SJSA1 (cell line): ENCODE data around the gene TMEM220. TPM values are rescaled to one million over a fixed set of nuclear protein-coding genes. Genes with fewer than 3 reads are reported as not detected.
"Not testable (repeated sequence)": the region's sequence is repeated elsewhere in the genome, so short reads cannot be mapped to it uniquely, and the experiment has no call there.

ENCODE experiments used
- DNase-seq, 2 experiments: peaks; one replicate each; pipeline ENCODE4 v3.0.0-alpha.2; 2015 to 2020; ENCODE audit warnings: low spot score in 2 of 2, low read depth in 1 of 2
- H3K27ac ChIP-seq: fragments of 250-450 bp; sonication (Bioruptor Pico); 2 replicates; pipeline ENCODE4 v1.5.1; 2020; ENCODE audit warnings: mild to moderate bottlenecking, moderate library complexity
- H3K27me3 ChIP-seq: fragments of 250-450 bp; sonication (Bioruptor Pico); replicated peaks from 2 replicates; pipeline ENCODE4 v1.5.1; 2020; ENCODE audit warnings: mild to moderate bottlenecking, moderate library complexity
- H3K36me3 ChIP-seq: fragments of 250-450 bp; sonication (Bioruptor Pico); 2 replicates; pipeline ENCODE4 v1.5.1; 2020; ENCODE audit warnings: mild to moderate bottlenecking
- H3K4me1 ChIP-seq: fragments of 250-450 bp; sonication (Bioruptor Pico); replicated peaks from 2 replicates; pipeline ENCODE4 v1.6.1; 2021; ENCODE audit warnings: mild to moderate bottlenecking
- H3K4me3 ChIP-seq: fragments of 250-450 bp; sonication (Bioruptor Pico); 2 replicates; pipeline ENCODE4 v1.5.1; 2020; ENCODE audit warnings: mild to moderate bottlenecking
- H3K9me3 ChIP-seq: fragments of 250-450 bp; sonication (Bioruptor Pico); replicated peaks from 2 replicates; pipeline ENCODE4 v1.5.1; 2020; ENCODE audit warnings: mild to moderate bottlenecking
- total RNA-seq: library from RNA; depleted of rRNA; stranded (reverse); fragments of >200 nt; shearing (Covaris generic); gene quantifications from 2 replicates; pipeline ENCODE4 v1.2.3, GENCODE V29; 2014

TMEM220 gene
- total RNA-seq, 1 experiment from 2014 or later: 2.8 TPM

DNA sequence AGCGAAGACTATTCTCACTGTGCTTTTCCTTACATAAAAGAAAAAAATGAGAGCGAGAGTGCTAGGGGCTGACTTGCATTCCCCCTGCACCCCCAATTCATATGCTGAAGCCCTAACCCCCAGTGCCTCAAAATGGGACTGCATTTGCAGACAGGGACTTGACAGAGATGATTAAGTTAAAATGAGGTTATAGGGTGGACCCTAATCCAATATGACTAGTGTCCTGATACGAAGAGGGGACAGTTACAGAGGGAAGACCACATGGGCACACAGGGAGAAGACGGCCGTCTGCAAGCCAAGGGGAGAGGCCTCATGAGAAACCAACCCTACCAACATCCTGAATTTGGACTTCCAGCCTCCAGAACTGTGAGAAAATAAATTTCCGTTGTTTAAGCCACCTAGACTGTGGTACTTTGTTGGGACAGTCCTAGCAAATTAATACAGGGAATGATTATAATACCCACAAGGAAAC is 1.6 kb upstream of the TMEM220 start:
- H3K27me3 ChIP-seq: no peaks in the 10 kb centered on the region
- no peak for DNase-seq
- no peak overlapping the region for H3K27ac ChIP-seq
- no peaks in the 10 kb centered on the region for H3K9me3 ChIP-seq
- H3K36me3 ChIP-seq: peaks cover 5% of the 10 kb centered on the region
- H3K4me1 ChIP-seq: peaks cover 4% of the 10 kb centered on the region; the same call in 1 of the 2 replicates
- no peak overlapping the region for H3K4me3 ChIP-seq

DNA sequence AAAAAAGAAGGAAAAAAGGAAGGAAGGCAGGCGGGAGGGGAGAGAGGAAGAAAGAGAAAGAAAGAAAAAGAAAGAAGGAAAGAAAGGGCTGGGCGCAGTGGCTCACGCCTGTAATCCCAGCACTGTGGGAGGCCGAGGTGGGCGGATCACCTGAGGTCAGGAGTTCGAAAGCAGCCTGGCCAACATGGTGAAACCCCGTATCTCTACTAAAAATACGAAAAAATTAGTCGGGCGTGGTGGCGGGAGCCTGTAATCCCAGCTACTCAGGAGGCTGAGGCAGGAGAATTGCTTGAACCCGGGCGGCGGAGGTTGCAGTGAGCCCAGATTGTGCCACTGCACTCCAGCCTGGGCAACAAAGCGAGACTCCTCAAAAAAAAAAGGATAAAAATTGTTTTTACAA is 424 bp upstream of the TMEM220 start:
- H3K4me1 ChIP-seq, H3K9me3 ChIP-seq, DNase-seq, H3K27me3 ChIP-seq: not testable (repeated sequence)
- Histone ChIP-seq H3K36me3 (peaks cover 13% of the 10 kb centered on the region), H3K27ac (peak overlapping the region; percentile 91), H3K4me3 (peak overlapping the region; percentile 78)

DNA sequence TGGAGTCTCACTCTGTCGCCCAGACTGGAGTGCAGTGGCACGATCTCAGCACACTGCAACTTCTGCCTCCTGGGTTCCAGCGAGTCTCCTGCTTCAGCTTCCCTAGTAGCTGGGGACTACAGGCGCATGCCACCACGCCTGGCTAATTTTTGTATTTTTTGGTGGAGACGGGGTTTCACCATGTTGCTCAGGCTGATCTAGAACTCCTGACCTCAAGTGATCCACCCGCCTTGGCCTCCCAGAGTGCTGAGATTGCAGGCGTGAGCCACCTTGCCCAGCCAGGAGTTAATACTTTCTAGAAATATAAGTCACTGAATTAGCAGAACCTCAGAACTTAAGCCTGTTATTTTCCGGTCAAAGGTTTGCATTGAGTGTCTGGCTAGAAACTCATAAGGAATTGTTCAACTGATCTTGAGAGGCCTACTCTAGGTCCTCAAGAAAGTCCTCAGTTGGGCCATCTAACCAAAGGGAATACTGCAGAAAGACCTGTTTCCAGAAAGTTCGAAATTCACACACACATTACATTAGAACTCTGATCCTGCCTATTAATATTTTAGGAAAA is 1.4 kb downstream of the TMEM220 start:
- no peaks in the 10 kb centered on the region for H3K27me3 ChIP-seq
- no peaks in the 10 kb centered on the region for H3K9me3 ChIP-seq
- no peak overlapping the region for H3K4me3 ChIP-seq
- DNase-seq: no peak
- H3K36me3 ChIP-seq: peaks cover 18% of the 10 kb centered on the region
- 0 out of 2 replicates have a peak overlapping the region, but pooled peaks have one; percentile 91 for H3K27ac ChIP-seq
- peaks cover 4% of the 10 kb centered on the region; the same call in 1 of the 2 replicates for H3K4me1 ChIP-seq

DNA sequence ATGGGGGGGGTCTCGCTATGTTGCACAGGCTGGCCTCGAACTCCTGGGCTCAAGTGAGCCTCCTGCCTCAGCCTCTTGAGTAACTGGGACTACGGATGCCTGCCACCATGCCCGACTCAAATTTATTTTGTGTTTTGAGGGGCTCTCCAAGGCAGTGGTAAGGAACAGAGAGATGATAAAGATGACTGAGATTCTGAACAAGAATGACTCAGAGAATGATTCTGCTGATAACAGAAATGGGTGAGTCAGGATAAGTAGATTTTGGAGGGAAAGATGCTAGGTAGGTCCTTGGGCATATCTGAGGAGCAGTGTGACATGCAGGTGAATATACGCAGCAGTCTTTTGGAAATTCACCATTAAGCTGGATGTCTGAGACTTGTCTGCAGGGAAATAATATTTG is 2.6 kb downstream of the TMEM220 start:
- Histone ChIP-seq H3K36me3 (peaks cover 22% of the 10 kb centered on the region), H3K27me3 (no peaks in the 10 kb centered on the region), H3K9me3 (no peaks in the 10 kb centered on the region), H3K4me3 (no peak overlapping the region), H3K4me1 (peaks cover 4% of the 10 kb centered on the region; the same call in 1 of the 2 replicates), H3K27ac (no peak overlapping the region)
- DNase-seq: no peak

DNA sequence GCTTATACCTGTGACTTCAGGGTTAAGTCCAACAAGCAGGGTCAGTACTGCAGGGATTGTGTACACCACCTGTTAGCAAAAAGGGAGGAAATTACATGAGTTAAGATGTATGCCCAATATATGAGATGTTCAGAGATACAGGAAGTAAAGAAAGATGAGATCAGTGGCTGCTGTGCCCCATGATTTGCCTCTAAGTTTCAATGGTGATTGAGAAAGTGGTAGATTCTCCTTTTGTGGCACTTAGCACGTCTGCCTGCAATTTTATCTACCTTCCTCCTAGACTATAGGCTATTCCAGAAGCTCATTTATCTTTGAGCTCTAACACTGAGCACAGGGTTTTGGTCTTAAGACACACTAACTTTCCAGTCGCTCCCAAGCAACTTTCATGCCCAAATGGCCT is 3.6 kb downstream of the TMEM220 start:
- Histone ChIP-seq H3K27ac (no peak overlapping the region), H3K36me3 (peaks cover 22% of the 10 kb centered on the region), H3K27me3 (no peaks in the 10 kb centered on the region), H3K4me1 (peaks cover 4% of the 10 kb centered on the region; the same call in 1 of the 2 replicates), H3K4me3 (no peak overlapping the region), H3K9me3 (no peaks in the 10 kb centered on the region)
- DNase-seq: no peak

DNA sequence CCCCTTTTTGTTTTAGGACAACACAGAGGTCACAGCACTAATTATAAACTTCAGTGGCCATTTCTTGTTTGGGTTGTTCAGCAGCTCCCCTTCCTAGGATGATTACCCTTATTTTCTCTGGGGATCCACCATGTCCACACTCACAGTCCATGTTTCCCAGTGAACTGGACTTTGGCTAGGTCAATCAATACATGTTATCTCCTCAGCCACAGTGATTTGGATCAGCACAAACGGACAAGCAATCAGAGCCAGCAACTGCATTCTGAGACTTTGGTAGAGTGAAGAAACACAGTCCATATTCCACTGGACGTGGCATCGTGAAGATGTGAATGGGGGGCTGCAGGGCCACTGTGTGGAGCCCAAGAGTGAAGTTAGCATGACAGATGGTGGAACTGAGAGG is 4.6 kb downstream of the TMEM220 start:
- H3K27me3 ChIP-seq: no peaks in the 10 kb centered on the region
- DNase-seq: no peak
- peaks cover 23% of the 10 kb centered on the region for H3K36me3 ChIP-seq
- no peak overlapping the region for H3K4me3 ChIP-seq
- no peaks in the 10 kb centered on the region for H3K9me3 ChIP-seq
- no peak overlapping the region for H3K27ac ChIP-seq
- peaks cover 4% of the 10 kb centered on the region; the same call in 1 of the 2 replicates for H3K4me1 ChIP-seq

DNA sequence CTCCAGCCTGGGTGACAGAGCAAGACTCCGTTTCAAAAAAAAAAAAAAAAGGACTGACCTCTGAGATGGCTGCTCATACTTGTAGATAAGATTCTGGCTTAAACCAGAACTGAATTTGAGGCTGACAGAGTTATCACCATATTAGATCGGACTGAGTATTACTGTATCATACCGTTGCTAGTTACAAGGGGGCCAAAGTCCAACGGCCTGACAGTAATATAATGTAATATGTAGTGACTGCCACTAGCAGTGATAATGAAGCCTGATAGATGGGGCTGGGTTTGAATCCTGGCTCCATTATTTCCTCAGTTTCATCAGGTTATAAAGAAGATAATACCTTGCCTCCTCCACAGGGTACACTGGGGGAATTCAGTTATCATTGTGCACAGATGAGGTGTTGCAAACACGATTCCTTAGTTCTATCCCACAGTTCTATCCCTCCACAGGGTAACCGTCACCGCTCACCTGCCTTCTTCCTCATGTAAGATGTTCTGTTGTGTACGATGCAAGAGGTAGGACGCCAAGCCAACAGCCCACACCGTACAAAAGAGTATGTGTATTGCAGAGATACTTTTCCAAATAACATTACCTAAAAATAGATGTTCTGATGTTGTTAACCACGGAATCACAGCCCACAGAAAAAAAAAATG is 5.2 kb downstream of the TMEM220 start:
- H3K4me3 ChIP-seq: no peak overlapping the region
- H3K9me3 ChIP-seq: no peaks in the 10 kb centered on the region
- no peak for DNase-seq
- no peaks in the 10 kb centered on the region for H3K27me3 ChIP-seq
- peaks cover 27% of the 10 kb centered on the region for H3K36me3 ChIP-seq
- H3K4me1 ChIP-seq: peaks cover 4% of the 10 kb centered on the region; the same call in 1 of the 2 replicates
- H3K27ac ChIP-seq: no peak overlapping the region

DNA sequence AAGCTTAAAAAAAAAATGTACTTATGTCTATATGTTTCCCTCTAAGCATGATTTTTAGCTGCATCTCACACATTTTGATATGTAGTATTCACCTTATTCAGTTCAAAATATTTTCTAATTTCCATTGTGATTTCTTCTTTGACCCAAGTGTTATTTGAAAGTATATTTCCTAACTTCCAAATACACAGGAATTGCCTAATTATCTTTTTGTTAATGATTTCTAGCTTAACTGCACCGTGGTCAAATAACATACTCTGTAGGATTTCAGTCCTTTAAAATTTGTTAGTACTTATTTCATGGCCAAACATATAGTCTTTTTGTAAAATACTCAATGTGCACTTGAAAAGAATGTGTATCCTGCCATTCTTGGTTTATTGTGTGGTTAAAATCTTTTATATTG is 11.3 kb downstream of the TMEM220 start:
- no peaks in the 10 kb centered on the region for H3K27me3 ChIP-seq
- H3K4me3 ChIP-seq: no peak overlapping the region
- no peaks in the 10 kb centered on the region for H3K9me3 ChIP-seq
- peaks cover 18% of the 10 kb centered on the region for H3K36me3 ChIP-seq
- no peaks in the 10 kb centered on the region for H3K4me1 ChIP-seq
- H3K27ac ChIP-seq: no peak overlapping the region
- no peak for DNase-seq

DNA sequence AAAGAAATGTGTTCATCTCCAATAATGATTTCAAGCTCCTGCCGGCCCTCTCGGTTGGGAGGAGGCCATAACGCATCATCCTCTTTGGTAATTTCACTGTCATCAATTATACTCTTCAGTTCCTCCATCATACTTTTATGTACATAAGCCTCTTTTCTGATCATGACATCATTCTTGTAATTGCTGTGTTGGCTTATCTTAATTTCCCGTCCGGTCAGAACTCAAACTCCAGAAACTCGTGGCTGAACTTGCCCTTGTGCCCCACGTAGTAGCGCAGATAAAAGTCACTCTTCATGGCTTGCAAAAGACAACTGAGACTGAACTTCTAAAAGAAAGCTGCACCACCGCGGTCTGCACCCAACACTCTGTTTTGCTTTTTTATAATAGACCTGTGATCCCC is 13.6 kb downstream of the TMEM220 start:
- Histone ChIP-seq H3K4me3 (no peak overlapping the region), H3K36me3 (peaks cover 31% of the 10 kb centered on the region), H3K4me1 (no peaks in the 10 kb centered on the region), H3K9me3 (no peaks in the 10 kb centered on the region), H3K27ac (no peak overlapping the region), H3K27me3 (no peaks in the 10 kb centered on the region)
- DNase-seq: no peak

DNA sequence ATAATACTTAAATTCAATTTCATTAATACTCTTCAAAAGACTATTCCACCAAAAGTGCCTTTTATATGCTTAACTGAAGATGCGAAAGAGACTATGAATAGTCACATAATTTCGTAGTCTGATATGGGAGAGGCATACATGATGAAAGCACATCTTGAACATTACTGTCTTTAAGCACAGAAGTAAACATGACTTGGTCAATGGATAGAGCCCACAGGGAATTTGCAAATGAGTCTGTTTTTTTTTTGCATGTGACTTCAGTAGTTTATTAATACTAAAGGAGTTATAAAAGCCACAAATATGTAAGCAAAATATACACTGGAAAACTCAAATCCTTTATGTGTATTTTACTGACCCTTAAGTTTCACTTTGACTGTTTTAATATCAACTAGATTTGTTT is 16.5 kb downstream of the TMEM220 start:
- no peak overlapping the region for H3K4me3 ChIP-seq
- H3K4me1 ChIP-seq: no peaks in the 10 kb centered on the region
- H3K27ac ChIP-seq: no peak overlapping the region
- H3K27me3 ChIP-seq: no peaks in the 10 kb centered on the region
- no peaks in the 10 kb centered on the region for H3K9me3 ChIP-seq
- no peak for DNase-seq
- peaks cover 27% of the 10 kb centered on the region for H3K36me3 ChIP-seq

DNA sequence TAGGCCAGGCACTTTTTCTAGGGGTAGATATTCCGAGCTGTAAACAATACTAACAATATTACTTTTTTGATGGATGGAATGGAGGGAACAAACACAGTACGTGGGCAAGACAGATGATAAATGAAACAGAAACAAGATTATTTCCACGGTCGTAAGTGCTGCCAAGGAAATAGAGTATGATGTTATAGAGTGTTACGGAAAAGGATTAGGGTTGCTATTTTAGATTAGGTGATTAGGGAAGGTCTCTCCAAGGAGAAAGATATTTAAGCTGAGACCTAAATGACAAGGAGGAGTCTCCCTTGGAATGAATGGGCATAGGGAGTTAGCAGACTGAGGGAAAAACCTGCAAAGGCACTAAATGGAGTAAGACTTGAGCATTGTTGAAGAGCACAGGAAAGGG is 24.1 kb downstream of the TMEM220 start:
- Histone ChIP-seq H3K4me1 (no peaks in the 10 kb centered on the region), H3K36me3 (peaks cover 28% of the 10 kb centered on the region), H3K27me3 (no peaks in the 10 kb centered on the region), H3K4me3 (no peak overlapping the region), H3K27ac (no peak overlapping the region), H3K9me3 (no peaks in the 10 kb centered on the region)
- no peak for DNase-seq

DNA sequence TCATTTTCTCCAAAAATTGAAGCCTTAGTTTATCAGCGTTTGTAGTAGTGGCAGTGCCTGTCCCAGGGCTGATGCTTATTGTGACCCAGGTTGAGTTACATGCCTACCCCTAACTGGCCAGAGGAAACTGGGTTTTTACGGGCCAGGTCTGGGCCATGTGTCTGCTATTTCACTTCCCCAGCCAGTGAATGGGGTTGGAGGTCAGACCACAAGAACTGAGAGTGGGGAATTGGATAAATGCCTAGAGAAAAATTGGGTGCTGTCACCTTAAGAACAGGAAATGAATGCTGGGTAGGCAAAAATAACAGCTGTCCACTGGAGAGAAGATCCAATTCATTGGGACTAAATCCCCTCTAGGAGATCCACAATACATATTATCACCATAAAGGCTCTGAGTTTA is 27.2 kb downstream of the TMEM220 start:
- DNase-seq: no peak

DNA sequence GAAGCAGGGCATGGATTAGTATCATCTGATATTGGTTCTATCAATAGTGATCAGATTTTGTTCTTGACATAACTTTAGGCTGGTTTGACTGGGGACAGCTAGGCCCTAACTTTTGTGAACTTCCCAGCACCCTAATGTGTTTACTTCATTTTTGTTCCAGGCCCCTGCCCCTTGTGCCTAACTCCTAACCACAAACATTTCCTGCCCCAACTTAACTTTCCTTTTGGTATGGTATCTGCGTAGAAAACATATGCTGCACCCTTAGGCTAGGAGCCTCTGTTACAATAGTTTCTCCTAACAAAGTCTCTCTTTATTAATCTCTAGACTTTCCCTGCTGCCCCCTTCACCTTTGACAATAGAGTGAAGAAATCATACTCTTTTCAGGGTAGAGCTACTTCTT is 30.0 kb downstream of the TMEM220 start:
- Histone ChIP-seq H3K9me3 (no peaks in the 10 kb centered on the region), H3K4me1 (peaks cover 8% of the 10 kb centered on the region; the same call in 1 of the 2 replicates), H3K27ac (no peak overlapping the region), H3K36me3 (peaks cover 17% of the 10 kb centered on the region), H3K27me3 (no peaks in the 10 kb centered on the region), H3K4me3 (no peak overlapping the region)
- no peak for DNase-seq

More for the DNA sequence above, 27.2 kb downstream of the TMEM220 start:
- H3K9me3 ChIP-seq: no peaks in the 10 kb centered on the region
- H3K27ac ChIP-seq: no peak overlapping the region
- no peak overlapping the region for H3K4me3 ChIP-seq
- no peaks in the 10 kb centered on the region for H3K27me3 ChIP-seq
- 0 out of 2 replicates have a peak, but pooled peaks cover 3% of the 10 kb centered on the region for H3K4me1 ChIP-seq
- H3K36me3 ChIP-seq: peaks cover 22% of the 10 kb centered on the region

DNA sequence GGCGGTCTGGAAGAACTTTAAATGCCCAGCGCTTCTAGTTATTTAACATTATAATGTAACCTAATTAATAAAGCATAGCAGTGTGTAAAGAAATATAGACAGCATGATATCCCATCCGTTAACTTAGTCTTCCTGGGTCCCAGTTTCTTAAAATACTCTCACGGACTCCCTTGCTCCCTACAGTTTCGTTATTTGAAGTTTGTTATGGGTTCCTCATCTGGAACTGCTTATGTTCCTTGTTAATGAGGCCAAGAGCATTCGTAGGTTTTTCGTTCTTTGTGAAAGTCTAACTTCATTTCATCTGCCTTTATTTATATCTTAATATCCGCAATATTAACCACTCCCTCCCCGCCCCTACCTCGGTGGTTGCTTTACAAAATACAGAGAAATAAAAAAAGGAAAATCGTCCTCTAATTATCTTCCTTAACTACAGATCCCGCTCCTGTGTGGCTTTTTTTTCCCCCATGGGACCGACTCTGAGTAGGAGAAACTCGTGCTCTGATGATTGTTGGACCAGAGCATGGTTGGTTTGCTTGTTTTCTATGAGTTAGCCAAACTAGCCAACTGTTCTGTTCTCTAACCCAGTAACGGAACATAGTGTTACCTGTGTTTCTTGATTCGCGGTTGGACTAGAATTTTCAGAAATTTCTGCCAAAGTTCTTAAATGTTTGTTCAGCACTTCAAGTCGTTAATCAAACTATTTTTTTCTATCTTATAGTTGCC is 31.6 kb downstream of the TMEM220 start:
- Histone ChIP-seq H3K9me3 (no peaks in the 10 kb centered on the region), H3K27ac (peak overlapping the region; percentile 69), H3K36me3 (peaks cover 28% of the 10 kb centered on the region), H3K27me3 (no peaks in the 10 kb centered on the region), H3K4me3 (peak overlapping the region; percentile 71), H3K4me1 (peaks cover 8% of the 10 kb centered on the region; the same call in 1 of the 2 replicates)
- DNase-seq: no peak
